HG02759 (cell line): Measurements from ENCODE around the gene PRIM2.
"Not testable (repeated sequence)": the region's sequence is repeated elsewhere in the genome, so short reads cannot be mapped to it uniquely, and the experiment has no call there.

Experiments used
- ATAC-seq: cut with Tn5 transposase; IDR thresholded peaks from one replicate; pipeline ENCODE4 v1.9.1; 2021; ENCODE audit warnings: mild to moderate bottlenecking, moderate library complexity; ENCODE audit not compliant: unreplicated experiment

Gene PRIM2

DNA sequence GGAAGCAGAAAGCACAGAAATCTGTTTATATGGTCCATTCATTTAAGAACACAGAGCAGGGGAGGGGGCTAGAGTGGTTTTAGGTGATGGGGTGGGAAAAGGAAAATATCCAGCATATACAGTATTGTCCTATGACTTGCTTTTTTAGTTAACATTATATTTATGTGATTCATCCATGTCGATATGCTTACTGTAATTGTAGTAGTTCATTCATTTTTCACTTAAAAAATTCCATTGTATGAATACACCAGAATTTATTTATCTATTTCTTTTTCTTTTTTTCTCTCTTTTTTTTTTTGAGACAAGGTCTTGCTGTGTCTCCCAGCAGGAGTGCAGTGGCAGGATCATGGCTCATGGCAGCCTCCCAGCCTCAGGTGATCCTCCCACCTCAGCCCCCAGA lies 9.6 kb upstream of the PRIM2 start:
- no peak for ATAC-seq

- not testable (repeated sequence) for ATAC-seq
Observed at GRCh38 chr6:57308755-57309154, 8.7 kb upstream of the PRIM2 start.

DNA sequence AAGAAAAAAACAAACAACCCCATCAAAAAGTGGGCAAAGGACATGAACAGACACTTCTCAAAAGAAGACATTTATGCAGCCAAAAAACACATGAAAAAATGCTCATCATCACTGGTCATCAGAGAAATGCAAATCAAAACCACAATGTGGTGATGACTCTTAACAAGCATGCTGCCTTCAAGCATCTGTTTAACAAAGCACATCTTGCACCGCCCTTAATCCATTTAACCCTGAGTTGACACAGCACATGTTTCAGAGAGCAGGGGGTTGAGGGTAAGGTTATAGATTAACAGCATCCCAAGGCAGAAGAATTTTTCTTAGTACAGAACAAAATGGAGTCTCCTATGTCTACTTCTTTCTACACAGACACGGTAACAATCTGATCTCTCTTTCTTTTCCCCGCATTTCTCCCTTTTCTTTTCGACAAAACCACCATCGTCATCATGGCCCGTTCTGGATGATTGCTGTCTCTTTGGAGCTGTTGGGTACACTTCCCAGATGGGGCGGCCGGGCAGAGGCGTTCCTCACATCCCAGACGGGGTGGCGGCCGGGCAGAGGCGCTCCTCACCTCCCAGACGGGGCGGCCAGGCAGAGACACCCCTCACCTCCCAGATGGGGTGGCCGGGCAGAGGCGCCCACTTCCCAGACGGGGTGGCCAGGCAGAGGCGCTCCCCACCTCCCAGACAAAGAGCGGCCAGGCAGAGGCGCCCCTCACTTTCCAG lies 7.2 kb upstream of the PRIM2 start:
- ATAC-seq, result not testable (repeated sequence)

- no peak for ATAC-seq
Observed at GRCh38 chr6:57310817-57311157, 6.6 kb upstream of the PRIM2 start.

- not testable (repeated sequence) for ATAC-seq
Observed at GRCh38 chr6:57311300-57312003, 6.0 kb upstream of the PRIM2 start.

GRCh38 chr6:57312004-57312345 lies 5.5 kb upstream of the PRIM2 start:
- ATAC-seq, result no peak

GRCh38 chr6:57313009-57313408 lies 4.4 kb upstream of the PRIM2 start:
- no peak for ATAC-seq

DNA sequence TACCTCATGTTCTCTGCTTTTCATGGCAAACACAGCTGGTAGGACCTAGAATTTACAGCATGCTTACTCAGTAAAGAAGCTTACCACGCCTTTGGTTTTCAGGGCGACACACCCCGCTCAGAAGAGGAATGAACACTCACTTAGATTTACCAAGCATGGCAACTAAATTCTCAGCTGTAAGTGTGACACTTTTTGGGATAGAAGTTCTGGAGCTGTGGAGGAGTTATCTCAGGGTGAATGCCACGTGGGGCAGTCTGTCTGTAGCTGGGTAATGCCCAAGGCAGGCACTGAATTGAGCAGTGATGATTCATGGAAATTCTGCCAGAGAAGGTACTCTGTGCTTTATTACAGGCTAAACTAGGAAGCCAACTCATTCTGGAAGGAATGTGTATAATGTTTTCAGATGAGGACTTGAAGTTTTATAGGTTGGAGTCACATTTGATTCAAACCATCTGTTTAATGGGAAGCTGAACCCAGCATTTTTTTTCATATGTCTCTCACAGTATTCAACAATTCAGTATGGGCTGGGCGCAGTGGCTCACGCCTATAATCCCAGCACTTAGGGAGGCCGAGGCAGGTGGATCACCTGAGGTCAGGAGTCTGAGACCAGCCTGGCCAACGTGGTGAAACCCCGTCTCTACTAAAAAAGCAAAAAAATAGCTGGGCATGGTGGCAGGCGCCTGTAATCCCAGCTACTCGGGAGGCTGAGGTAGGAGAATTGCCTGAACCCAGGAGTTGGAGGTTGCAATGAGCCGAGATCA lies 3.5 kb upstream of the PRIM2 start:
- no peak for ATAC-seq

GRCh38 chr6:57315111-57315510 lies 2.3 kb upstream of the PRIM2 start:
- ATAC-seq, result no peak

DNA sequence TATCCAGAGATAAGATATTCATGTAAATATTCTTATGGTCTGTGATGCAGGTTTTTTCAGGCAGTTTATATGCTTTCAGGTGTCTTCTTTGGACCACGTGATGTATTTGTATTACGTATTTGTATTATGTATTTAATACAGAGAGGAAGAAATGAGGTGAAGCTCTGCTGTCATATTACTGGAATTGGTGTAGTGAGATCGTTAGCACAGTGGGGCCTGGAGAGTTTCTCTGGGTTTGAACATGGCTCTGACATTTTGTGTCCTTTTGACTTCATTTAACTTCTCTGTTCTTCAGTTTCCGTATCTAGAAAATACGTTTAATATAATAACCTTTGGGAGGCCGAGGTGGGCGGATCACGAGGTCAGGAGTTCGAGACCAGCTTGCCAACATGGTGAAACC lies 1.6 kb upstream of the PRIM2 start:
- ATAC-seq, result no peak

DNA sequence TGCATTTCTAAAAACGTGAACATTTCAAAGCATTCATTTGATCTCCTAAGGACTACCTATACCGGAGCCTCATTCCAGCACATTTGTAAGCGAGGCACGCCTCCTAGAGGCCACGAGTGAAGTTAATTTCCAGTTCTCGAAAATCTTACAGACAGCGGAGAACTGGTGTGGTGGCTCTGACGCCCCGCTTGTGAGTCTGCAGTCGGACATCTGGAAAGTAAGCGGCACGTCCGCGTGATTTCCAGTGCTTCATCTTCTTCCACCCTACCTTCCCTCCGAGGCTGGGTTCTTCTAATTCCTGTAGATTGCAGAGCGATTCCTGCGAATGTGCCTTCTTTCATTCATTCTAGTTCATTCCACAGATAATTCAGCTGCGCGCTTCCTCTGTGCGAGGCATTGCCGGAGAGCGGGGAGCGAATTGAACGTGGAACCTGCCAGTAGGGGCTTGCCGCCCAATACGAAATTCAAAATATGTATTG lies 810 bp upstream of the PRIM2 start:
- peak; percentile 88 for ATAC-seq

DNA sequence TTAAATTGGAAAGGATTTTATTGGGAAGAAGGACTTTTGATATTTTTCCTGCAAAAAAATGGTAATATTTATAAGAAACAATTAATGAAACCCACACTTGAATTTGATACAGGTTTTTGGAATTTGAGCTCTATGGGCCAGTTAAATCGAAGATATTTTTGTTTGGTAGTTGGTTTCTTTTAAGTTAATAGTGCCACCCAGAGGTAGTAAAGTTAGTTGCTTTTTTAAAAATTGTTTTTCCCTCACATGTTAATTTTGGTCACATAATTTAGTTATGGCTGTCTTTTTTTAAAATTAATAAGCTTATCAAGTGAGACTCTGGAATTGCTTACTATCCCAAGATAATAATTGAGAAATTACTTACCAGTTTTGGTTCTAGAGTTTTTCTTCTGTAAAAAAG lies 7.1 kb downstream of the PRIM2 start:
- ATAC-seq, result no peak

DNA sequence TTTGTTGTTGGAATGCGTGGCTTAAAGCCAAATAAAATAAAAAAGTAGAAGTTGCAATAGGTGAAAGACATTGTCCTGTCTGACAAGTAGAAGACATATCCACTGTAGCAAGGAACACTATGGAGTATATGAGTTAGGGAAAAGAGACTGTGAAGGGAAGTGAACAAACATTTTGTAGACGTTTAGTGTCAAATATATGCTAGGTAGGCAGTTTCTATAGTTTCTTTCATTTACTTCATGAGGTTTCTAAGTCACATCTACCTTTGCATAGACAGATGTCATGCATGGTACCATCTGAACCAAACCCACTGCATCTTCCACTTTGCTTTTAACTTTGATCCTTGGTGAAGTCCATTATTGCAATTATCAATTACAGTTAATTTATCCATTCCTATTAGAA lies 9.9 kb downstream of the PRIM2 start:
- no peak for ATAC-seq

DNA sequence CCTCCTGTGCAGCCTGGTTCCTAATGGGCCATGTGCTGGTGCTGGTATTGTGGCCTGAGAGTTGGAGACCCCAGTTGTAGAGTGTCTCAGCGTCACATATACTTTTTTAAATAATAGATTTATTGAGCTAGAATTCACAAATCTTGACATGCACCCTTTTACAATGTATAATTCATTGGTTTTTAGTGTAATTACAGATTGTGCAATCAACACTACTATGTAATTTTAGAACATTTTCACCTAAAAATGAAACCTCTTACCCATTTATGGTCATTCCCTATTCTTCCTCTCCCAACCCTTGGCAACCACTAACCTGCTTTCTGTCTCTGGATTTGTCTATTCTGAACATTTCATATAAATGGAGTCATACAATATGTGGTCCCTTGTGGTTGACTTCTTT lies 10.6 kb downstream of the PRIM2 start:
- no peak for ATAC-seq

GRCh38 chr6:57329933-57330332 lies 12.5 kb downstream of the PRIM2 start:
- no peak for ATAC-seq

DNA sequence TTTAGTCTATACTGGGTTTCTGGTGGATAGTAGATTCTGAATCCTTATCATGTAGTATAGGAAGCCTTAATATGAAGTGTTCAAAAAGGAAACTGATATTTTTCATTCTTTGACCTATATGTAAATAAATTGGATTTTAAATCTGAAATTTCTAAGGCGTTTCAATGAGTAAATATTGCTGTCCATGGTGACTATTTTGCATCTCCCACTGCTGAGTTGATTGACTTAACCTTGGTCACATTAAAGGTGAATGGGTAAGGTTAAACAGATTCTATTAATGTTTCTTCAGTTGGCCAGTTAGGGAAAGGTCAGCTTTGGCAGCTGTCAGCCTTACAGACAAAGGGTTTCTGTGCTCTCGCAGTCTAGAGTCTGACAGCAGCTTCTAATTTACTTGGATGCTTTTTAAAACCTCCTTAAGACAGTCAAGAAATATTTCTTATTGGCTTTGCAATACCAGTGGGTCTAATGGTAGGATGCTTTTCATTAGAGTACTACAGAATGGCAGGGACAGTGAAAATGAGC lies 24.8 kb downstream of the PRIM2 start:
- no peak for ATAC-seq

- ATAC-seq, result not testable (repeated sequence)
Observed at GRCh38 chr6:57343342-57343741, 25.9 kb downstream of the PRIM2 start.

DNA sequence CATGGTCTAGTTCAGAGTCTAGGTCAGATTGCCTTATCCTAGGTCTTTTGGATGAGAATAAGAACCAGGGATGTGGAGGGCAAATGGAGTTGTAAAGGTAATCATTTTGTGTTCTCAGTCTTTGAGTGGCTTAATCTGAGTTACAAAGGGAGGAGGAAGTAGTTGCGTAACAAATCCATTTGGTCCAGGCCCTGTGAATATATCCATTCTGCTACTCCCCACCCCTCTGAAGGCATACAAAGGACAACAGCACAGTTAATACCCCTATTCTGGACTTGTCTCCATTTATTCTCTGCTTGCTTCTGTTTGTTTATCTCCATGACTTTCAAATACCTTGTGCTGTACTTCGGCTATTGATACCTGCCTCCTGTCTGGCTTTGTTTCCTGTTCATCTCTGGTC lies 29.3 kb downstream of the PRIM2 start:
- not testable (repeated sequence) for ATAC-seq

DNA sequence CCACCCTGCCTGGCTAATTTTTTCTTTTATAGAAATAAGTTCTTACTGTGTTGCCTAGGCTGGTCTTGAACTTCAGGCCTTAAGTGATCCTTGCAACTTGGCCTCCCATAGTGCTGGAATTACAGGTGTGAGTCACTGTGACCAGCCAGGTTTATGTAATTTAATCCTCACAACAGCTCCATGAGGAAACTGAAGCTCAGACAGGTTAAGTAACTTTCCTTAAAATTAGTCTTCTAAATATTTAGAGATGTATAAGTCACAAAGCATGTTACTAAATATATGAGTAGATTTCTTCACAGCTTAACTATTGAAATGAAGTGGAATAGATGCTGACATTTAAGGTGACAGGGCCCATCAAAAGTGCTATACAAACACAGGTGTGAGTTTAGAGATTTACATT lies 30.2 kb downstream of the PRIM2 start:
- not testable (repeated sequence) for ATAC-seq

DNA sequence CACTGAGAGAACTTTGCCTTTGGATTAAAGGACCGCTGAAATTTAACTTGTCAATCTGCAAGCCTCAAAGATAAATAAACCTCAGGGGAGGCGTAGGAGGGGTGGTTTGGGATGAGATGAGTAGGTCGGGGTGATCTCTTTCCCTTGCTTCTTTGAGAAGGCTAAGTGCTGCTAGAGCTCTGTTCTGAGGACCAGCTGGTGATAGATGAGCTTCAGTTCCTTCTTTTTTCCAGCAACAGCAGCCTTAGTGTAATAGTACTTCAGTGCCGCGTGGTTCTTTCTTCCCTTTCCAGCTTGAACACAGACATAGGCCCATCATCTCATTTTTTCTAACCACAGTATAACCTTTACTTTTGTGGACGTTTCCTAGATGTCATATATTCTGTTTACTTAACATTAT lies 33.0 kb downstream of the PRIM2 start:
- ATAC-seq, result peak; percentile 76

DNA sequence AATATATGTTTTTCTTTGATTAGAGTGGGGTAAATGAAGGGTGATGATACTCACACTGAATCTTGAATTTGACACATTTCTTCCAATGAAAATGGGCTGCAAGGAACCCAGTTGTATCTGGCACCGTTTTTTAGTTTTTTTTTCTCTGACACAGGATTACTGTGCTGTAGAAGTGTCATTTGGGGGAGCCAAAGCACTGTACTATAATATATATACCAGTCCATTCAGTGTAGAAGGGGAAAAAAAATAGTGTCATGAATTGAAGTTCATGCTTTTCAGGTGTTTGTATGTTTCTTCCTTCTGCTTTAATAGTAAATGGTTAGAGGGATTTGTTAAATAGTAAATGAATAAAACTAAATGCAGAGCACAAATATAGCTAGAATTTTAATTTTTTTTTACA lies 35.2 kb downstream of the PRIM2 start:
- not testable (repeated sequence) for ATAC-seq

DNA sequence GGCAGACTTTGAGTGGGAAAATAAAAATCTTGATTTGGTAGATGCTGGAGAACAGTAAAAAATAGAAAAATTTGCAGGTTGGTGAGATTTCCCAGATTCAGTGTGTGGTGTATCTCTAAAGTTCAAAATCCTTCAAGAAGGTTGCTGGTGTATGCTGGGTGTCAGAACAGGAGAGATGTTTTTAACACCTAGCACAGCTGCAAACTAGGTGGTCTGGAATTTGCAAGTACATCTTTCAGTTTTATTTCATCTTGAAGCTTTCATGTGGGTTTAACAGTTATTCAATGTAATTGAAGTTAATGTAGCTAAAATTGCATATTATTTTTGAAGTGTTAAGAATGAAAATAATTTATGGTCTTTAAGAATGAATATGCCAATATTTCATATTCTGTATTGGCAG lies 40.9 kb downstream of the PRIM2 start:
- ATAC-seq, result not testable (repeated sequence)
